ENCODE results near the gene OR8D1. TPM values are rescaled to one million over a fixed set of nuclear protein-coding genes. Genes with fewer than 3 reads are reported as not detected.

OR8D1 gene
- total RNA-seq, 2 experiments from 2014 or later: not detected

- POLR2A ChIA-PET: interaction anchor here (0.7 kb wide), 1 partner anchor 56 kb away, joined by 3 read pairs; no protein-coding TSS in a partner anchor
- CTCF ChIA-PET (ENCODE audit: unreplicated experiment): no interaction called here
- no peak for DNase-seq (ENCODE audit: low spot score)
- Histone ChIP-seq H3K4me3 (ENCODE audit: low read depth, low read length, poor library complexity, severe bottlenecking) (no peak overlapping the region), H3K79me2 (ENCODE audit: insufficient read depth, low read depth, low read length) (no peaks in the 10 kb centered on the region), H3K27ac (ENCODE audit: low read depth, low read length, poor library complexity, severe bottlenecking) (no peak overlapping the region), H3K4me1 (ENCODE audit: insufficient read depth, low read length, poor library complexity, severe bottlenecking) (no peaks in the 10 kb centered on the region), H3K9me2 (ENCODE audit: insufficient read depth, low read length) (no peaks in the 10 kb centered on the region), H3K36me3 (ENCODE audit: insufficient read depth, low read length) (no peaks in the 10 kb centered on the region), H4K20me1 (ENCODE audit: insufficient read depth, low read length) (no peaks in the 10 kb centered on the region), H3K4me2 (ENCODE audit: low read length) (no peak overlapping the region), H3K9me3 (ENCODE audit: low read length) (0 out of 2 replicates have a peak, but pooled peaks cover 4% of the 10 kb centered on the region), H2AFZ (ENCODE audit: low read length) (no peak overlapping the region)
- no TSS peak for BruUV-seq (replicated peaks)
- intact Hi-C loops (cut with micrococcal nuclease; ENCODE audit: unreplicated experiment): loop anchor here (10.0 kb wide), 1 partner anchor 678 kb away; no protein-coding TSS in a partner anchor
- TF ChIP-seq CTCF (conservative IDR thresholded peaks at IDR 0.05; ENCODE audit: low read length): no peak
These were observed 8.6 kb upstream of the OR8D1 start for GRCh38 chr11:124322356-124322755.

- H4K20me1 ChIP-seq (ENCODE audit: insufficient read depth, low read length): no peaks in the 10 kb centered on the region
- no peak within 1 kb of the TSS for H2AFZ ChIP-seq (ENCODE audit: low read length)
- BruUV-seq (replicated peaks): no TSS peak
- CTCF ChIA-PET (ENCODE audit: unreplicated experiment): no interaction called here
- TF ChIP-seq CTCF (conservative IDR thresholded peaks at IDR 0.05; ENCODE audit: low read length) (no peak), EZH2phosphoT487 (IDR thresholded peaks at IDR 0.05; ENCODE audit: borderline replicate concordance, low read depth, low read length) (no peak)
- no peak within 1 kb of the TSS for H3K4me2 ChIP-seq (ENCODE audit: low read length)
- no peaks in the 10 kb centered on the region for H3K36me3 ChIP-seq (ENCODE audit: insufficient read depth, low read length)
- no peak for DNase-seq (ENCODE audit: low spot score)
- H3K27ac ChIP-seq (ENCODE audit: low read depth, low read length, poor library complexity, severe bottlenecking): no peak within 1 kb of the TSS
- no peaks in the 10 kb centered on the region for H3K9me3 ChIP-seq (ENCODE audit: low read length)
- no peak within 1 kb of the TSS for H3K4me3 ChIP-seq (ENCODE audit: low read depth, low read length, poor library complexity, severe bottlenecking)
- H3K4me1 ChIP-seq (ENCODE audit: insufficient read depth, low read length, poor library complexity, severe bottlenecking): no peaks in the 10 kb centered on the region
- no peaks in the 10 kb centered on the region for H3K79me2 ChIP-seq (ENCODE audit: insufficient read depth, low read depth, low read length)
- POLR2A ChIA-PET: no interaction called here
- intact Hi-C loops (cut with micrococcal nuclease; ENCODE audit: unreplicated experiment): loop anchor here (10.0 kb wide), 1 partner anchor 675 kb away; no protein-coding TSS in a partner anchor
- no peaks in the 10 kb centered on the region for H3K9me2 ChIP-seq (ENCODE audit: insufficient read depth, low read length)
These were observed 6.3 kb upstream of the OR8D1 start, which contains the start of gene OR8D2 for GRCh38 chr11:124320097-124320496. Gene OR8D2 (minus strand): TSS chr11:124320197. CDS start chr11:124320197, 0 bp downstream.

DNA sequence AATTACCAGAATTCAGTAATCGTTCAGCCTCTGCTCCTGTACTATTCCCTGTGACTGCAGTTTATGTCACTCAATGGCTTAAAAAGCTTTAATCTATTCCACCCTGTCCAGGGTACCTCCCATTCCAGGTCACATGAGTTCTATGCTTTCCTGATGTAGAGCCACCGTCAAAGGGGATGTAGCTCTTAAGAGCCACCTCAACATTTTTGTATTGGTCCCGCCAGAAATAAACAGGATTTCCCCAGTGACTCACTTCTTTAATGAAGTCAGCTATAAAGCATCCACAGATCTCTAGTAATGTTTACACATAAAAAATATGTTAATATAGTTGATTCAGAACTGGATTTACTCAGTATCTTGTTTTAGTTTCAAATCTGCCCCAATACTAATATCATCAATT lies 1.3 kb upstream of the OR8D1 start:
- H3K36me3 ChIP-seq (ENCODE audit: insufficient read depth, low read length): no peaks in the 10 kb centered on the region
- H3K27ac ChIP-seq (ENCODE audit: low read depth, low read length, poor library complexity, severe bottlenecking): no peak overlapping the region
- H2AFZ ChIP-seq (ENCODE audit: low read length): no peak overlapping the region
- H4K20me1 ChIP-seq (ENCODE audit: insufficient read depth, low read length): no peaks in the 10 kb centered on the region
- POLR2A ChIA-PET: interaction anchor here (0.5 to 0.7 kb wide), 2 partner anchors 15 to 1585 kb away, joined by 3 to 4 read pairs; no protein-coding TSS in a partner anchor
- CTCF ChIA-PET (ENCODE audit: unreplicated experiment): no interaction called here
- TF ChIP-seq EZH2phosphoT487 (IDR thresholded peaks at IDR 0.05; ENCODE audit: borderline replicate concordance, low read depth, low read length) (no peak), CTCF (conservative IDR thresholded peaks at IDR 0.05; ENCODE audit: low read length) (no peak)
- no TSS peak for BruUV-seq (replicated peaks)
- H3K4me3 ChIP-seq (ENCODE audit: low read depth, low read length, poor library complexity, severe bottlenecking): no peak overlapping the region
- intact Hi-C loops (cut with micrococcal nuclease; ENCODE audit: unreplicated experiment): no loop called here
- no peaks in the 10 kb centered on the region for H3K79me2 ChIP-seq (ENCODE audit: insufficient read depth, low read depth, low read length)
- no peaks in the 10 kb centered on the region for H3K4me1 ChIP-seq (ENCODE audit: insufficient read depth, low read length, poor library complexity, severe bottlenecking)
- no peak for DNase-seq (ENCODE audit: low spot score)
- no peaks in the 10 kb centered on the region for H3K9me2 ChIP-seq (ENCODE audit: insufficient read depth, low read length)
- no peaks in the 10 kb centered on the region for H3K9me3 ChIP-seq (ENCODE audit: low read length)
- H3K4me2 ChIP-seq (ENCODE audit: low read length): no peak overlapping the region

All from OCI-LY7 (cell line).